Activated CD4-positive, CD25-positive, alpha-beta regulatory T cell treated with anti-CD3 and anti-CD28 coated beads, Interleukin-2, amount 50 U/mL, for 16 hours (primary cell): ENCODE data around the gene HSD17B12.
"Not testable (repeated sequence)": the region's sequence is repeated elsewhere in the genome, so short reads cannot be mapped to it uniquely, and the experiment has no call there.

Experiments
- DNase-seq: peaks from one replicate; pipeline ENCODE4 v3.0.0-alpha.2; 2020; ENCODE audit warnings: low read depth, low spot score

The HSD17B12 gene

DNA sequence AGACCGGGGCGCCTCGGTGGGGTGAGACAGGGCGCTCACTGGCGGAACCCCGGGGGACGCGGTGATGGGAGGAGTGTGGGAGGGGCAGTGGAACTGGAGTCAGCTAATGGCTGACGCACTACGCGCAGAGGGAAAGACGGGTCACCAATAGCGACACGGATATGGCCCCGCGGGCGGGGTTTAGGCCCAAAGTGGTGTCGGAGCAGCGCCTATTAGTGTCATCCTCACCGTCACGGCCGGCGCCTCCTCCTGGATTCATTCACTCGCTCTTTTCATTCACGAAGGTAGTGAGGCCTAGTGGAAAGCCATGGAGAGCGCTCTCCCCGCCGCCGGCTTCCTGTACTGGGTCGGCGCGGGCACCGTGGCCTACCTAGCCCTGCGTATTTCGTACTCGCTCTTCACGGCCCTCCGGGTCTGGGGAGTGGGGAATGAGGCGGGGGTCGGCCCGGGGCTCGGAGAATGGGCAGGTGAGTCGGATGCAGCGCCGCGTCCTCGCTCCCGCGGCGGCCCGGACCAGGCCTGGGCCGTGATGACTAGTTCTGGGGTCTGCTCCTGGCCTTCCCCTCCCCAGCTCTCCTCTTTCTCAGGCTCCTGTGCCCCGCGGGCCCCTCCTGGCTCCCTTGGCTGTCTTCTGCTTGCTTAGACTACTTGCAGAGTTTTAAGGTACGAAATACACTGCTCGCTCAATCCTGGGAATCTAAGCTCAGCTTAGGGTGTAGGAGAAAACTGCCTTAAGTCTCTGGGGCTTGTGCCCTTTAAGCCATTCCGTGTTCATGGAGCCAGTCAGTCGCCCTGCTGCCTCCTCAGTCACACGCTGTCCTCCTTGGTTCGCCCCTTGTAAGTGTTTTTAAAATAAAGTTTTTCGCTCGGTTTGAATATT lies at the start of gene HSD17B12:
TSS of gene HSD17B12 (plus strand) at position 218 of the 880 bp plus-strand sequence. CDS start at position 308, 90 bp downstream.
- DNase-seq = peak; percentile 97

DNA sequence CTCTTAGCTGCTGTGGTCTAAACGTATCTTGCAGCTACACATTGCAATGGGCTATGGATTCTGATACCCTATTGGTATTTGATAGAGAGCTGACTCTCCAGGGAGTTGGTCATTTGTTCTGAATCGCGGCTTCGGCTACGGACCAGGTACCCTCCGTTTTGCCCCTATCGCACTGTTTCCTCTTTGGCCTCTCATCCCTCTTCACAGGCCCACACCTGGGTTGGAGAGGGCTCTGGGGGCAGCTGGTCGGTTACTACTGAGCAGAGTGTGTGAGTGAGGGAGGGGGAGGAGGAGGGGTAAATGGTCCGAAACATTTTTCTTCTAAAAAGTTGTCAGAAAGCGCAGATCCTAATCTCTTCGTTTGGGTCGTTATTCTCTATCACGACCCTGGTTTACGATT lies 48.8 kb upstream of the HSD17B12 start:
- no peak for DNase-seq

DNA sequence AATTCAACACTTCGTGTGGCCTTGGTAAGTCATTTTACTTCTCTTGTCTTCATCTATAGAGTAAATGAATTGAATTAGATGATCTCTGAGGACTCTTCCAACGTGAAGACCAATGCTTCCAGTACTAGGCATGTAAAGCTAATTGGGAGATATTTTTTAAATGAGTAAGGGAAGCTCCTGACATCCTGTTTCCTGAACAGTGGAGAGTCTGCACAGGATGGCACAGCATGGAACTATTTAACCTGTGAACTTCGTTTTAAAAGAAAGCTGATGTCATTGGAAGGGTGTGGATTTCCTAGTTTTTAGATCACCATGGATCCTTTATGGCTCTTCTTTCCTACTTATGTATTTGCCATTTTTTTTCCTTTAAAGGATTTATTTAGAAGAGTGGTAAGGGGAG lies 48.4 kb upstream of the HSD17B12 start:
- DNase-seq = no peak

DNA sequence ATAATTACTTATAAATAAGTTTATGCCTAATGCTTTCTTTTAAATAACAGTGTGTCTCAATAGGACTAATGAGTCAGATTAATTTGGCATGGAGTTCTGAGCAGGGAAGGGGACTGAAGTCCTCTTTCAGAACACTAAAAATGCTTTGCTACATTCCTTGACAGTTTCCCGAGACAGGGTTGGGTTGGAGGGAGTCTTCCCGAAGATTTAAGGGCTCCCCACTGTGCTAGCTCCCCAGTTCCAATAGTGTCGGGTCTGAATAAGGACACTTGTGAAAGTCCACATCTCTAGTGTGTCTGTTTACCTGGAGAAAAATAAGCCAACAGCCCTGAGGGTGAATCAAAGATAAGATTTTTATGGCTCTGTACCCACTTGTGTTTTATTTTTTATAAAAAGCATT lies 41.8 kb upstream of the HSD17B12 start:
- DNase-seq = no peak

DNA sequence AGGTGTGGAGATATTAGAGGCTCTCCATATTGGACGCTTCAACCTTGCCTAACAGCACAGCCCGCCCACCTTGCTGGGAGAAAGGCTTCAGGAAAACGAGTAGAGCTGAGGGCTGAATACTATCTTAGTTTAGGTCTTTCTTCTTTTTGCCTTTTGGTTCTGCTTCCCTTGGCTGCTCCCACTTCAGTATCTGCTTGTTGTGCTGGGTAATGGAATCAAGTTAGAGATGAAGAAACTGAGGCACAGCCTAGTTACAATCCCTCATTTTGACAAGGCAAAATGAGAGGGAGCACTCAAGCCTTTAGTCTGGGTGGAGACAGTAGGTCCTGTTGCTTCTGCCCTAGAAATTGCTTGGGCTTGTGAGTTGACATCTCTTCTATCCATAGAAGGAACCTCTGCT lies 41.3 kb upstream of the HSD17B12 start:
- no peak for DNase-seq

DNA sequence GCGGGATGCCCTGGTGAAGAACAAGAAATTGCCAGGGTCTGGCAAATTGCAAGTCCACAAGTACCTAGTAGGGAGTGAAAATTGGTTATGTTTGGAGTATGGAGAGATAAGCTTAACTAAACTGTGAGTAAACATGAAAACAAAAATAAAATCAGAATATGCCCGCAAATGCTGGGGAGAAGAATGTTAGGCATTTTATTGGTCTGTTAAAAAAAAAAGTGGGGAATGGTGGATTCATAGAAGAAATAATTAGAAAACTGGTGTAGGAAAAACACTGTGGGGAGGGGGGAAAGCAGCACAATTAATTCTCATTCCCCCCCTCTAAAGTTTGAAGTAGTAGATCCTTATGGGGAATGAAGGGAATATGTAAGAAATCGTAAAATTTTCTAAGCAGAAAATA lies 40.6 kb upstream of the HSD17B12 start:
- no peak for DNase-seq

DNA sequence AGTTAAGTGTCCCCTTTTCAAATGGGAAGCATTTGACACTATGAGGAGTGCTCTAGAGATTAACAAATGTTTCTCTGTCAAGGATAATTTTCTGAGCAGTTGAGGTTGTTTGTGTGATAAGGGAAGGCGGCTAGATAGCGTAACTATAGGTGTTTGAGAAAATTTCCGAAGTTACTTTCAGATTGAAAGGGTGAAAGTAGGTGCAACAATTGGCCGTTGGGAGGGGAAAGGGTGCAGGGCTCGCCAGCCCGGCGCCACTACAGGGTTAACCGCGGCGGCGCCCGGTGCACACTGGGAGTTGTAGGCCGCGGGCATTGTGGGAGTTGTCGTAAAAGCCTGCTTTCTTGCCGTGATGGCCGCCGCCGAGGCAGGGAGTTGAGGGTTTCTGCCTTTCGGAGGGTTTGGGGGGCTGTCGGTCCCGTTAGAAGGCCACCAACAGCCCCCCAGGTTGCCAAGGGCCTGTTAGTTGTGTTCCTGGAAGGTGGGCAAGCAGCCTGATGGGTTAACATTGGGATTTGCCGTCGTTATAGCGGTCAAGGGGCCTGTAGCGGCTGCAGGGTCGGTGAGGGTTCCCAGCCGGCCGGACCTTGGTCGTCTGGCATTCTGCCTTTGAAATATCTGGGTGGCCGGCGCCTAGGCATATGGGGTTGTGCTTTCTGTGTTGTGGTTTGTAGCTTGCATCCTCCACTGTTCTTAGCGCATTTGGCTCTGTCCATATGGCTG lies 36.5 kb upstream of the HSD17B12 start:
- peak; percentile 75 for DNase-seq

DNA sequence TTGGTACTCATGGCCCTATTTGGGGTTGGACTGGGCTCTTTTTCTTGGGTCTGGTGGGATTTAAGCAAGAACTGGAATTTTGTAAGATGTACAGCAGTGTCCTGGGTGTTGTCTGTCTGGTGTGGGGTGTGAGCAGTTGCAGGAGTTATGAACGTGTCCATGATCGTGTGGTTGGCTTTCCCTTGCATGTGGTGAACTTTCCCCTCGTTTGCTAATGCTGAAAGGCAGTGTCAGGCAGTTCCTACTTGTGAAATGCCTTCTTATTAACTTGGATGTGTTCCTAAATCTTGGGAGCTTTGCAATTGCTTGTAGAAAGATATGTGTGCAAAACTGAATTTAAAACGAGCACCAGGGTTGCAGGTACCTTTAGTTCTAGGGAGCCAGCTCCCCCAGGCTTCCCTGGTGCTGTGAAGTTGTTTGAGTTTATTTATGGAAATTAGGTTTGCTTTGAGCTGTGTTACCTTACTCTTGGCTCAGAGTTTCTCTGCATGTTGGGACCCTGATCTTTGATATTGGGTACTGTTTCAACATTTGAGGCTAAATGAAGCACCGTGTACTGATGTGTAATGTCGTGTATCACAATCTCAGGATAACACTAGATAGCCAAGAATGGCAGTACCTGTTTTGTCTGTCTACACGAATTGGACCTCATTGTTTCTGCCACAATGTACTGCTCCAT lies 35.8 kb upstream of the HSD17B12 start:
- DNase-seq = no peak

DNA sequence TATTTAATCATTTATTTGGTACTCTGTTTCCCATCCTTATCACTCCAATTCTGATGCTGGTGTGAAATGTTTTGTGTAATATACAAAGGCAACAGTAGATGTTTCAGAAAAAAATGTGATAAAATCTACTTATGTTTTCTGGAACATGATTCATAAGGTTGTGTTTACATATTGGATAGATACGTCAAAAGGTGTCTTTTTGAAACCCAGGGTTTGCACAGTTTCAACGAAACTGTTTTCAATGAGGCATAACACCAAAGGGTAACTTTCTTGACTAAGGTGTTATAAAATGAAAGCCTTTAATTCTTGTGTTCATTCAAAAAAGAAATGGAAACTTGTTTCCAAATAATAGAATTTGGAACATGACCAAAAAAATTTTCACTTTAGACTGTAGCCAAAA lies 33.8 kb upstream of the HSD17B12 start:
- DNase-seq = no peak

DNA sequence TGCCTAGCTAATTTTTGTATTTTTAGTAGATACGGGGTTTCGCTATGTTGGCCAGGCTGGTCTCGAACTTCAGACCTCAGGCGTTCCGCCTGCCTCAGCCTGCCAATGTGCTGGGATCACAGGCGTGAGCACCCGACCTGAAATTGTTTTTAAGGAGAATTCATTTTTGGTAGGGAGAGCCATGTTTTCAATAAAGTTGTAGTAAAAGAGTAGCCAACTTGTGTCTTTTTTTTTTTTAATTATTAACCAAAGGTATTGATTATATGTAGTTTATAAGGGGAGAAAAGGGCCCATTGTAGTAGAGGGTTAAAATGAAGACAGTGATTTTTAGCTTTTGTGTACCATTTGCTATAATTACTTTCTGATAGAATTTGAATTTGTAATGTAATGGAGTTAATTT lies 31.6 kb upstream of the HSD17B12 start:
- no peak for DNase-seq

DNA sequence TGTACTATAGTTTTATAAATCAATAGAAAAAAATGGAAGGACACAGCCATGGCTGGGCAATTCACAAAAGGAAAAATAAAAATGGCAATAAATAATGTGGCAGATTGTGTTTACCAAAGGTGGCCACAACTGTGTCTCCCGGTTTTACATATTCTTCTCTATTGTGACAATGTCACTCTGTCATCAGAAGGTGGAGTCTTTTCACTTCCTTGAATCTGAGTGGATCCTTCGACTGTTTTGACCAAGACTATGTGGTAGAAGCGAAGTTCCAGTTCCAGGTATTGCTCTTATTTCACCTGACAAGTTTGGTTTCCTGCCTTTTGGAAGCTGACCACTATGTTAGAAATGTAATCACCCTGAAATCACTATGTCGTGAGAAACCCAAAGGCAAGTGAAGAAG lies 31.0 kb upstream of the HSD17B12 start:
- DNase-seq = no peak

DNA sequence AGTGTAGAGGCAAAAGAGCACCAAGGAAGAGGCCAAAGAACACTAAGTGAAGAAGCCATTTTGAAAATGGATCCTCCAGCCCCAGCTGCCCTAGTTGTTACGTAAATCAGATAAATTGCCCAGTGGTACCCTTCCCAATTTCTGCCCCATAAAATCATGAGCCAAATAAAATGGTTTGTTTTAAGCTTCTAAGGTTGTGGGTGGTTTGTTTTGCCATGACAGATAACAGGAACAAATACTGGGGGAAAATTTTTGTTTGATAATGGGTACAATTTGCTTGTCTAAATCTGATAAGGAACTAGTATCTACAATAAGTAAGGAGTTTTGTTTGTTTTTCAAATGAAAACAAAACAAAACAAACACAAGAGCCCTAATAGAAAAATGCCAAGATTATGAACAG lies 30.6 kb upstream of the HSD17B12 start:
- no peak for DNase-seq

DNA sequence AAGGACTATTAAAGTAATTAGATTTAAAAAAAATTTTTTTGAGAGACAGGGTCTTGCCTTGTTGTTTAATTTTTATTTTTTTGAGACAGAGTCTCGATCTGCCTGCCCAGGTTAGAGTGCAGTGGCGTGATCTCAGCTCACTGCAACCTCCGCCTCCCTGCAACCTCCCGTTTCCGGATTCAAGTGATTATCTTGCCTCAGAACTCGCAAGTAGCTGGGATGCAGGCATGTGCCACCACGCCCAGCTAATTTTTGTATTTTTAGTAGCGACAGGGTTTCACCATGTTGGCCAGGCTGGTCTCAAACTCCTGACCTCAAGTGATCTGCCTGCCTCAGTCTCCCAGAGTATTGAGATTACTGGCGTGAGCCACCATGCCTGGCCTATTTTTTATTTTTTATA lies 17.5 kb upstream of the HSD17B12 start:
- DNase-seq = not testable (repeated sequence)

DNA sequence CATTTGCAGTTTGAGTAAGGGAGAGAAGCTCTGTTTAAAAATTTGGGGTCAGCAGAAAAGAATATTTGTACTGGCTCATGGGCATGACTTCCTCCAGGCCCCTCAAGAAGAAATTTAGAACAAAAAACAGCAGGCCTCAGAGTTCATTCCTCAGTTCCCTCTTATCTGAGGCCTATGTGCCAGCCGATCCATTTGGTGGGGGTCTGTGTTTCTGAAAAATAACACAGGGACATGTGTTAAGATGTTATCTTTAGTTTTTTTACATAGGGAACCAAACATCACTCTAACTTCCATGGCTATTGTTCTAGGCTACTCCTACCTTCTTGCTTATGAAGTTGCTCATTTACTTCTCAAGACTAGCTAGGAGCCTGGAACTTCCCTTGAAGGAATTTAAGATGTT lies 16.2 kb upstream of the HSD17B12 start:
- DNase-seq = no peak

DNA sequence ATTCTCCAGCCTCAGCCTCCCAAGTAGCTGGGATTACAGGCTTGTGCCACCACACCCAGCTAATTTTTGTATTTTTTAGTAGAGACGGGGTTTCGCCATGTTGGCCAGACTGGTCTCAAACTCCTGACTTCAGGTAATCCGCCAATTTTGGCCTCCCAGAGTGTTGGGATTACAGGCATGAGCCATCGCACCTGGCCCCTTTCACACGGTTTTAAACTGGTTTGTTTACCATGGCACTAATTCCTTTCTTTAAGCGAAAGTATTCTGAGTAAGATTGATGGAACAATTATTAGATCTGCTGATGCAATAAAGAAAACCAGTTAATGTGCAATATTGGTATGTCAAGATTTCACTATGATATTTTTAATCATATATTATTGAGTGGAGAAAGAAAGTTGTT lies 9.3 kb upstream of the HSD17B12 start:
- not testable (repeated sequence) for DNase-seq

DNA sequence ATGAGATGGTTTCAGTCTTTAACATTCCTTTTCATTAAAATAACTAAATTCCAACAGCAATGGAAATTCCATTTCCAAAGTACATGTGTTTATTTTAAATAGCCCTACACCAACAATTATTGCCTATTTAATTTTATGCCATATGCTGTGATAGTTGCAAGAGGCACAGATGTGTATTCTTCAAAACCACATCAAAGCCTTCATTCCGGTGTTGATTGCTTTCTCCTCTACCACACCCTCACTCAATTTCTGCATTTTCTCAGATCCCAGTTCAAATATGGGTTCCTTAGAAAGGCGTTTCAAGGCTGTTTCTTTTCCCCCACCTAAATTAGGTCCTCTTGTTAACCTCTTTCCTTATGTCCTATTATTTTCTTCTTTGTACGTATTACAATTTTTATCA lies 6.0 kb upstream of the HSD17B12 start:
- no peak for DNase-seq

DNA sequence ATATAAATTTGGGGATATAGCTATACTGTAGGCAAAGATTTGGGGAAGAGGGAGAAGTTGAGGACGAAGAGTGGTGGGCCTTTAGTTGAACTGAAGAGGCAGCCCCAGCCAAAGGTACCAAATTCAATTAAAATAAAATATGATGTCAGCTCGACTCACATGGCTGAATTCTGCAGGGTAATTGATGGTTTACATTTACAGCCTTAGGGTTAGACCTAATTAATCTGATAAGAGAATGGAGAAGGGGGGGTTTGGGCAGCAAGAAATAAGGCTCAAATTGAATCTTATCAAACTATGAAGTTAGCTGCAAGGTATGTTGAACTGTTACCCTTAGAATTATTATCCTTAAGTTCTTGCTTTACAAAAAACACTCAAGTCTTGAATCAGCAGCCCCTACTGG lies 3.6 kb upstream of the HSD17B12 start:
- DNase-seq = no peak

DNA sequence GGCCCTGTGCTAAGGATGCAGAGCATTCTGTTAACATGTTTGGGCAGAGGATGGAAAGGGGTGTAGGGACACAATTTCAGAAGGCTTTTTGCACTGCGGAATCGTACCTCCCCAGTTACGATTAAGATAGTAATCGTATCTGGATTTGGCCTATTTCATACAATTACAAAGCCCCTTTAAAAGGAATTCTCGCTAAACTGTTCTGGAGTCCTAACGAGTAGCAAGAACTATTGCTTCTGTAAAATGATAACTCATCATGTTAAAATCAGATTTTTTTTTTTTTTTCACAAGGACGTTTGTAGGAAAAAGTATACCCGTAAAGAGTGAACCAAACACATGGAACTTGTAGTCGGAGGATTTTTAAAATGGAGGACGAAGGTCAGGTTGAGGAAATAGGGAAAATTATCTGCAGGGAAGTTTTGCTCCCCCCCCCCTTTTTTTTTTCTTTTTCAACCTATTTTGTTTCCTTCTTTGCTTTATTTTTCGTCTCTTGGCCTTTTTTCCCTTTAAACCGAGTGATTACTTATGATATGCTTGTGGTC lies 934 bp downstream of the HSD17B12 start:
- no peak for DNase-seq

DNA sequence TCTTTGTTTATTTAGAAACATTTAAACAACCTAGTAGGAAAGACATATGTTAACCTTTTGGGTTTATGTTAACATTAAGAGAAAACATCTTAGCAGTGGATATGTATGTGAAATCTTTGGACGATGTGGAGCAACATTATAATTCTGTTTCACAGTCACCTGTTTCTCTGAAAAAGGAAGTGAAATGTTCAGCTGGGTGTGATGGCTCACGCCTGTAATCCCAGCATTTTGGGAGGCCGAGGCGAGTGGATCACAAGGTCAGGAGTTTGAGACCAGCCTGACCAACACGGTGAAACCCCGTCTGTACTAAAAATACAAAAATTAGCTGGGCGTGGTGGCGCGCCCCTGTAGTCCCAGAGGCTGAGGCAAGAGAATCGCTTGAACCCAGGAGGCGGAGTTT lies 1.5 kb downstream of the HSD17B12 start:
- not testable (repeated sequence) for DNase-seq

DNA sequence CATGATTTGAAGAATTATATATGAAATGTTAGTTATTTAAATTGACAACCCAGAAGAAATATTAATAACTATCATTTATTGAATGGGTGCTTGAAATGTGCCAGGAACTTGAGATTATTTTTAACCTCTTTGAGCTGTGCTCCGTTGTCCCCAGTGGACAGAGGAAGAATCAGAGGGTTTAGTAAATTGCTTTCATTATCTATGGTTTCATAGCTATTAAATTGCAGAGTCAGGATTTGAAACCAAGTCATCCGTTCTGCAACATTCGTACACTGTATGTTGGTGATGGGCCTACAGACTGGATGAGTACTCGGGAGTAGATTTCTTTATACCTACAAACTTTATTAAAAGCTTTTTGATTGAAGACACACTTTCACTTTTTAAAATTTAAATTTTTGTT lies 4.9 kb downstream of the HSD17B12 start:
- no peak for DNase-seq

DNA sequence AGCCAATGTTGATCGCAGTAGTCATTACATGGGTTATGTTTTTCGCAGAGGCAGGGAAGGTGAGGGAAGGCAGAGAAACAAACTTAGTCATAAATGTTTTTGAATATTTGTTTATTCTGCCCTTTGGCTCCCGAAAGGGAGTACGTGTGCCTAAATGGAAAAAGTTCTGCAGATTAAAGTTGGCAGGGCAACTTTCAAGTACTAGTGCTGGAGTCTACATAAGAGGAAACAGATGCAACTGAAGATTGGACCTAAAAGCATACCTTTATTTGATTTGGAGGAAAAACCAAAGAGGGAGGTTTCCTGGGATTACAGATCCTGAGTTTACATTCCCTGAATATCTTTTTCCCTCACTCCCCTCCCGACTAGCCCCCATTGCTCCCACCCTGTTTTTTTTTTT lies 5.7 kb downstream of the HSD17B12 start:
- no peak for DNase-seq

DNA sequence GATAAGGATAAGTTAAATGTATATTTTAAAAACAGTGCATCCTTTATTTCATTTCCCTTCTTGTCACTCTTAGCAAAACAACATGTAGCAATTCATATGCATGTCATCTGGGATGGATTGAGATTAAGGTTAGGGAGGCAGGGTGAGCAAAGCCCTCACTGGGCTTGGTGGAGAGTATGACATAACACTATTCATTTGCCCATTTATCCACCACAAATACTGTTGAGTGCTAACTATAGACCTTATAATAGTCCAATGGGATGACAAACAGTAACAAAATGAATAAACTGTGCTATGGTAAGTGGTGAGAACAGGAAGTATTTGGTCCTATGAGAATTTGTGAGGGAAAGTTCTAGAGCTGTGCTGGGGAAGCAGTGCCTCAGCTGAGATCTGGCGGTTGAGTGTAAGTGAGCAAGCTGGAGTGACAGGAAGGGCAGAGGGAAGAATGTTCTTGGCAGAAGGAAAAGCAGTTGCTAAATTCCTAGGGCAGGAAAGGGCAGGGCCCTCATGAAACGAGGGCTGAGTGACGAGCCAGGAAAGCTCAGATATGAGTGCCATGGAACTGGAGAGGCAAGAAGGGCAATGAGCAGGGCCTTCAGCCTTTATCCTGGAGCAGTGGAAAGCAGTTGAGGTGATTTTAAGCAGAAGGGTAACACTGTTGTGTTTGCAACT lies 6.7 kb downstream of the HSD17B12 start:
- no peak for DNase-seq
